K562 (cell line): Measurements from ENCODE around the gene PYGB. TPM values are rescaled to one million over a fixed set of nuclear protein-coding genes. Genes with fewer than 3 reads are reported as not detected.
A peak's percentile ranks its signal among the peaks of the same experiment; 100 is the strongest.

ENCODE experiments used
- CBX2 ChIP-seq: fragments of 200-600 bp; sonication (generic); IDR thresholded peaks from one replicate; pipeline ENCODE4 v1.6.1; 2012; ENCODE audit warnings: mild to moderate bottlenecking, low read length, inconsistent platforms; ENCODE audit not compliant: insufficient read depth, poor library complexity, severe bottlenecking
- KLF16 ChIP-seq: IDR thresholded peaks from 2 replicates; pipeline ENCODE4 v1.6.1; 2016; ENCODE audit warnings: antibody characterized with exemption
- MAZ ChIP-seq, 2 experiments: fragments of 450-650 bp in 1 of 2; sonication (generic) in 1 of 2; formaldehyde crosslinking; IDR thresholded peaks in 1 of 2; conservative IDR thresholded peaks in 1 of 2; 2 replicates each; pipeline versions ENCODE4 v1.4.0 to v1.5.0; 2020; ENCODE audit warnings: mild to moderate bottlenecking in 1 of 2, missing genetic modification reagents in 1 of 2
- MLLT1 ChIP-seq, 2 experiments: fragments of 450-650 bp; IDR thresholded peaks; 2 replicates each; pipeline ENCODE4 v1.6.1; 2016
- NKRF ChIP-seq: fragments of 450-650 bp; IDR thresholded peaks from 2 replicates; pipeline ENCODE4 v1.6.1; 2016; ENCODE audit warnings: borderline replicate concordance
- SMARCB1 ChIP-seq: IDR thresholded peaks from 2 replicates; pipeline ENCODE4 v1.6.1; 2011; ENCODE audit warnings: improper control_type of control experiment, low read depth; ENCODE audit not compliant: insufficient read length
- TARDBP ChIP-seq: fragments of 450-650 bp; IDR thresholded peaks from 2 replicates; pipeline ENCODE4 v1.6.1; 2016
- VEZF1 ChIP-seq: fragments of 200-800 bp; sonication (Bioruptor generic); IDR thresholded peaks from 2 replicates; pipeline ENCODE4 v1.6.1; 2017; ENCODE audit warnings: missing genetic modification characterization, missing compliant biosample characterization
- ZBTB7A ChIP-seq: IDR thresholded peaks from 2 replicates; pipeline ENCODE4 v1.6.1; 2011; ENCODE audit warnings: low read depth, mild to moderate bottlenecking, low read length, moderate library complexity, borderline replicate concordance; ENCODE audit not compliant: control insufficient read depth
- ZNF174 ChIP-seq: fragments of 250-450 bp; sonication (Bioruptor Pico); IDR thresholded peaks from 2 replicates; pipeline ENCODE4 v1.4.0; 2020; ENCODE audit warnings: mild to moderate bottlenecking
- ZNF561 ChIP-seq: fragments of 450-650 bp; formaldehyde crosslinking; conservative IDR thresholded peaks from 2 replicates; pipeline ENCODE4 v1.4.0; 2020; ENCODE audit warnings: mild to moderate bottlenecking, moderate library complexity
- ZNF592 ChIP-seq: fragments of 450-650 bp; IDR thresholded peaks from 2 replicates; pipeline ENCODE4 v1.6.1; 2017; ENCODE audit warnings: antibody characterized with exemption, mild to moderate bottlenecking
- ZNF695 ChIP-seq: fragments of 450-650 bp; formaldehyde crosslinking; IDR thresholded peaks from 2 replicates; pipeline ENCODE4 v1.4.0; 2020; ENCODE audit warnings: mild to moderate bottlenecking, moderate library complexity
- ZNF740 ChIP-seq, 3 experiments: fragments of 200-800 bp in 1 of 3; sonication (Bioruptor generic) in 1 of 3; sonication (generic) in 1 of 3; formaldehyde crosslinking in 1 of 3; IDR thresholded peaks; 2 replicates each; pipeline versions ENCODE4 v1.6.1 to v1.8.0; 2016 to 2022; ENCODE audit warnings: mild to moderate bottlenecking in 2 of 3, missing compliant biosample characterization in 2 of 3, missing genetic modification characterization in 2 of 3, missing genetic modification reagents in 1 of 3
- polyA plus RNA-seq, 8 experiments: library from polyadenylated mRNA; depleted of rRNA in 4 of 8; stranded (reverse) in 5 of 8; unstranded in 3 of 8; fragments of >200 nt; fragmentation: Nextera tagmentation in 2 of 8; fragmentation: Illumina TruSeq in 1 of 8; extraction: Ambion mirVana in 2 of 8; extraction: Trizol in 1 of 8; gene quantifications; 2 replicates each; pipeline versions ENCODE4 v1.2.1 to v1.2.3, GENCODE V29; 2011 to 2014; ENCODE audit warnings: inconsistent platforms in 1 of 8, missing spikeins in 1 of 8
- total RNA-seq, 7 experiments: library from RNA; depleted of rRNA in 6 of 7; stranded (reverse); fragments of >200 nt in 6 of 7; fragmentation: Illumina TruSeq in 2 of 7; extraction: Trizol in 2 of 7; gene quantifications; 2 replicates each; pipeline versions ENCODE4 v1.2.1 to v1.2.3, GENCODE V29; 2011 to 2021; ENCODE audit warnings: low replicate concordance in 1 of 7

Gene PYGB
- total and polyA plus RNA-seq, 9 of the 15 experiments (the other 6 are each of a cell fraction or from before 2014, with no cell fraction given), result 0.34 to 18.0 (median 9.8) TPM

- TF ChIP-seq CBX2 (no peak), SMARCB1 (no peak), MLLT1 (IDR thresholded peaks at IDR 0.05) (peak in 1 of 2 experiments; percentile 88; a peak in 2 of 4 replicates), VEZF1 (CRISPR knock-in tag) (peak; percentile 31; the same call in 1 of the 2 replicates), ZNF561 (CRISPR knock-in tag) (no peak), MAZ (CRISPR knock-in tag; conservative IDR thresholded peaks at IDR 0.05 in 1 of 2, IDR thresholded peaks at IDR 0.05 in 1 of 2) (peak in 1 of 2 experiments; percentile 56; a peak in 2 of 4 replicates), ZNF740 (CRISPR knock-in tag; IDR thresholded peaks at IDR 0.05) (peak; percentile 88), ZNF740 (tag; IDR thresholded peaks at IDR 0.05) (0 out of 4 replicates have a peak, but pooled peaks of 1 of the 2 experiments have one; percentile 39), NKRF (no peak), ZNF592 (0 out of 2 replicates have a peak, but pooled peaks have one; percentile 37), KLF16 (peak; percentile 41), ZNF695 (CRISPR knock-in tag) (no peak), ZNF174 (CRISPR knock-in tag) (no peak), TARDBP (no peak), ZBTB7A (peak; percentile 93)
Measured at GRCh38 chr20:25294459-25295385, 46.8 kb downstream of the PYGB start (continued).
